Spleen (tissue), 7 donors: ENCODE measurements around the gene TINAG.

ENCODE experiments used
- POLR2AphosphoS5 ChIP-seq, 3 donors: sonication (generic); formaldehyde crosslinking; IDR thresholded peaks; one replicate each; pipeline ENCODE4 v1.5.1; 2017; ENCODE audit warnings: antibody characterized with exemption in 3 of 3
- TF ChIP-seq, protein P1 (sequence below), 11 experiments: fragments of 200-600 bp in 7 of 11; fragments of 450-650 bp in 4 of 11; sonication (generic) in 4 of 11; IDR thresholded peaks in 8 of 11; conservative IDR thresholded peaks in 3 of 11; 1 replicate in 7 of 11; 2 replicates in 4 of 11; pipeline versions ENCODE4 v1.4.0 to v1.8.0; 2016 to 2021; ENCODE audit warnings: antibody characterized with exemption in 11 of 11, inconsistent platforms in 4 of 11, mild to moderate bottlenecking in 1 of 11
- donor health status: DM: no; HTN: no; CAD: no; lungs with moderate emphysema.
- donor health status: DM: no; HTN: no; CAD: no.
- donor health status: DM: no; HTN: no; CAD: no.

GRCh38 chr6:54327631-54328030, 19.4 kb downstream of the TINAG start:
- TF ChIP-seq, protein P1, sequence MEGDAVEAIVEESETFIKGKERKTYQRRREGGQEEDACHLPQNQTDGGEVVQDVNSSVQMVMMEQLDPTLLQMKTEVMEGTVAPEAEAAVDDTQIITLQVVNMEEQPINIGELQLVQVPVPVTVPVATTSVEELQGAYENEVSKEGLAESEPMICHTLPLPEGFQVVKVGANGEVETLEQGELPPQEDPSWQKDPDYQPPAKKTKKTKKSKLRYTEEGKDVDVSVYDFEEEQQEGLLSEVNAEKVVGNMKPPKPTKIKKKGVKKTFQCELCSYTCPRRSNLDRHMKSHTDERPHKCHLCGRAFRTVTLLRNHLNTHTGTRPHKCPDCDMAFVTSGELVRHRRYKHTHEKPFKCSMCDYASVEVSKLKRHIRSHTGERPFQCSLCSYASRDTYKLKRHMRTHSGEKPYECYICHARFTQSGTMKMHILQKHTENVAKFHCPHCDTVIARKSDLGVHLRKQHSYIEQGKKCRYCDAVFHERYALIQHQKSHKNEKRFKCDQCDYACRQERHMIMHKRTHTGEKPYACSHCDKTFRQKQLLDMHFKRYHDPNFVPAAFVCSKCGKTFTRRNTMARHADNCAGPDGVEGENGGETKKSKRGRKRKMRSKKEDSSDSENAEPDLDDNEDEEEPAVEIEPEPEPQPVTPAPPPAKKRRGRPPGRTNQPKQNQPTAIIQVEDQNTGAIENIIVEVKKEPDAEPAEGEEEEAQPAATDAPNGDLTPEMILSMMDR (IDR thresholded peaks at IDR 0.05 in 8 of 11, conservative IDR thresholded peaks at IDR 0.05 in 3 of 11), result no peak
- TF ChIP-seq POLR2AphosphoS5 (IDR thresholded peaks at IDR 0.05), result no peak
